HEK293 (cell line): Measurements from ENCODE around the gene UMAD1.

Experiments
- HIC1 ChIP-seq: fragments of 450-650 bp; formaldehyde crosslinking; IDR thresholded peaks from 2 replicates; pipeline ENCODE4 v1.5.1; 2016; ENCODE audit warnings: missing biosample characterization, missing genetic modification characterization
- OSR2 ChIP-seq: fragments of 450-650 bp; formaldehyde crosslinking; IDR thresholded peaks from 2 replicates; pipeline ENCODE4 v1.5.1; 2016; ENCODE audit warnings: missing biosample characterization, missing genetic modification characterization
- PRDM4 ChIP-seq: fragments of 450-650 bp; formaldehyde crosslinking; IDR thresholded peaks from 2 replicates; pipeline ENCODE4 v1.5.1; 2017; ENCODE audit warnings: missing biosample characterization, missing genetic modification characterization
- SCRT2 ChIP-seq: fragments of 450-650 bp; formaldehyde crosslinking; IDR thresholded peaks from 2 replicates; pipeline ENCODE4 v1.5.1; 2016; ENCODE audit warnings: missing biosample characterization, missing genetic modification characterization
- YY2 ChIP-seq: fragments of 450-650 bp; formaldehyde crosslinking; IDR thresholded peaks from 2 replicates; pipeline ENCODE4 v1.5.1; 2016; ENCODE audit warnings: missing biosample characterization, missing genetic modification characterization
- ZBTB1 ChIP-seq: fragments of 450-650 bp; formaldehyde crosslinking; IDR thresholded peaks from 2 replicates; pipeline ENCODE4 v1.5.1; 2016; ENCODE audit warnings: missing biosample characterization, missing genetic modification characterization
- ZBTB20 ChIP-seq: fragments of 450-650 bp; formaldehyde crosslinking; IDR thresholded peaks from 2 replicates; pipeline ENCODE4 v1.5.1; 2016; ENCODE audit warnings: missing biosample characterization, missing genetic modification characterization
- ZBTB26 ChIP-seq: fragments of 450-650 bp; formaldehyde crosslinking; optimal IDR thresholded peaks from 2 replicates; pipeline ENCODE3; 2016; ENCODE audit warnings: missing biosample characterization, mild to moderate bottlenecking, missing genetic modification characterization
- ZBTB48 ChIP-seq: fragments of 450-650 bp; formaldehyde crosslinking; IDR thresholded peaks from 2 replicates; pipeline ENCODE4 v1.5.1; 2016; ENCODE audit warnings: missing biosample characterization, missing genetic modification characterization
- ZBTB7A ChIP-seq: fragments of 450-650 bp; formaldehyde crosslinking; IDR thresholded peaks from 2 replicates; pipeline ENCODE4 v1.5.1; 2016; ENCODE audit warnings: low read depth, missing biosample characterization, missing genetic modification characterization
- ZFP37 ChIP-seq: fragments of 450-650 bp; formaldehyde crosslinking; IDR thresholded peaks from 2 replicates; pipeline ENCODE4 v1.5.1; 2016; ENCODE audit warnings: missing biosample characterization, missing genetic modification characterization
- ZNF174 ChIP-seq: fragments of 450-650 bp; formaldehyde crosslinking; IDR thresholded peaks from 2 replicates; pipeline ENCODE4 v1.5.0; 2017; ENCODE audit warnings: missing biosample characterization, mild to moderate bottlenecking, missing genetic modification characterization
- ZNF175 ChIP-seq: fragments of 450-650 bp; formaldehyde crosslinking; IDR thresholded peaks from 2 replicates; pipeline ENCODE4 v1.5.1; 2016; ENCODE audit warnings: missing biosample characterization, missing genetic modification characterization
- ZNF223 ChIP-seq: fragments of 450-650 bp; formaldehyde crosslinking; IDR thresholded peaks from 2 replicates; pipeline ENCODE4 v1.5.1; 2016; ENCODE audit warnings: missing biosample characterization, missing genetic modification characterization
- ZNF324 ChIP-seq: fragments of 450-650 bp; formaldehyde crosslinking; IDR thresholded peaks from 2 replicates; pipeline ENCODE4 v1.5.1; 2016; ENCODE audit warnings: missing biosample characterization, missing genetic modification characterization
- ZNF398 ChIP-seq: fragments of 450-650 bp; formaldehyde crosslinking; IDR thresholded peaks from 2 replicates; pipeline ENCODE4 v1.5.1; 2017; ENCODE audit warnings: missing biosample characterization, missing genetic modification characterization
- ZNF513 ChIP-seq: fragments of 450-650 bp; IDR thresholded peaks from 2 replicates; pipeline ENCODE4 v1.5.1; 2018; ENCODE audit warnings: missing biosample characterization, missing genetic modification characterization
- ZNF629 ChIP-seq: fragments of 450-650 bp; formaldehyde crosslinking; IDR thresholded peaks from 2 replicates; pipeline ENCODE4 v1.5.1; 2017; ENCODE audit warnings: missing biosample characterization, missing genetic modification characterization
- ZNF837 ChIP-seq: fragments of 450-650 bp; formaldehyde crosslinking; IDR thresholded peaks from 2 replicates; pipeline ENCODE4 v1.5.1; 2016; ENCODE audit warnings: missing biosample characterization, missing genetic modification characterization
- ZSCAN5A ChIP-seq: fragments of 450-650 bp; formaldehyde crosslinking; IDR thresholded peaks from 2 replicates; pipeline ENCODE4 v1.5.1; 2016; ENCODE audit warnings: missing biosample characterization, missing genetic modification characterization
- TF ChIP-seq, protein P1 (sequence below): fragments of 450-650 bp; formaldehyde crosslinking; IDR thresholded peaks from 2 replicates; pipeline ENCODE4 v1.5.1; 2016; ENCODE audit warnings: missing biosample characterization, missing genetic modification characterization
- TF ChIP-seq, protein P2 (sequence below): fragments of 450-650 bp; IDR thresholded peaks from 2 replicates; pipeline ENCODE4 v1.5.1; 2018; ENCODE audit warnings: missing biosample characterization, mild to moderate bottlenecking, missing genetic modification characterization

Gene UMAD1

GRCh38 chr7:7640221-7641128 lies at the start of gene UMAD1 (continued):
- TF ChIP-seq ZBTB26 (peak; percentile 44), ZFP37 (peak; percentile 49; the same call in 1 of the 2 replicates), ZSCAN5A (tag by site-specific recombination) (0 out of 2 replicates have a peak, but pooled peaks have one; percentile 44), ZBTB7A (tag by site-specific recombination) (no peak), ZNF513 (tag by site-specific recombination) (no peak), OSR2 (tag by site-specific recombination) (peak; percentile 13; the same call in 1 of the 2 replicates), ZNF398 (tag by site-specific recombination) (no peak), PRDM4 (tag by site-specific recombination) (peak; percentile 79), ZNF175 (tag by site-specific recombination) (no peak), ZBTB1 (tag by site-specific recombination) (0 out of 2 replicates have a peak, but pooled peaks have one; percentile 64), ZNF837 (tag by site-specific recombination) (no peak), HIC1 (tag by site-specific recombination) (peak; percentile 72; the same call in 1 of the 2 replicates), ZBTB48 (peak; percentile 35; the same call in 1 of the 2 replicates), ZBTB20 (tag by site-specific recombination) (peak; percentile 58; the same call in 1 of the 2 replicates), YY2 (tag by site-specific recombination) (peak; percentile 63; the same call in 1 of the 2 replicates), ZNF324 (tag by site-specific recombination) (peak; percentile 67; the same call in 1 of the 2 replicates), ZNF174 (no peak), ZNF223 (no peak), SCRT2 (peak; percentile 89), ZNF629 (peak; percentile 91)
- TF ChIP-seq, protein P1, sequence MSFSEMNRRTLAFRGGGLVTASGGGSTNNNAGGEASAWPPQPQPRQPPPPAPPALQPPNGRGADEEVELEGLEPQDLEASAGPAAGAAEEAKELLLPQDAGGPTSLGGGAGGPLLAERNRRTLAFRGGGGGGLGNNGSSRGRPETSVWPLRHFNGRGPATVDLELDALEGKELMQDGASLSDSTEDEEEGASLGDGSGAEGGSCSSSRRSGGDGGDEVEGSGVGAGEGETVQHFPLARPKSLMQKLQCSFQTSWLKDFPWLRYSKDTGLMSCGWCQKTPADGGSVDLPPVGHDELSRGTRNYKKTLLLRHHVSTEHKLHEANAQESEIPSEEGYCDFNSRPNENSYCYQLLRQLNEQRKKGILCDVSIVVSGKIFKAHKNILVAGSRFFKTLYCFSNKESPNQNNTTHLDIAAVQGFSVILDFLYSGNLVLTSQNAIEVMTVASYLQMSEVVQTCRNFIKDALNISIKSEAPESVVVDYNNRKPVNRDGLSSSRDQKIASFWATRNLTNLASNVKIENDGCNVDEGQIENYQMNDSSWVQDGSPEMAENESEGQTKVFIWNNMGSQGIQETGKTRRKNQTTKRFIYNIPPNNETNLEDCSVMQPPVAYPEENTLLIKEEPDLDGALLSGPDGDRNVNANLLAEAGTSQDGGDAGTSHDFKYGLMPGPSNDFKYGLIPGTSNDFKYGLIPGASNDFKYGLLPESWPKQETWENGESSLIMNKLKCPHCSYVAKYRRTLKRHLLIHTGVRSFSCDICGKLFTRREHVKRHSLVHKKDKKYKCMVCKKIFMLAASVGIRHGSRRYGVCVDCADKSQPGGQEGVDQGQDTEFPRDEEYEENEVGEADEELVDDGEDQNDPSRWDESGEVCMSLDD, result peak; percentile 77; the same call in 1 of the 2 replicates
- TF ChIP-seq, protein P2, sequence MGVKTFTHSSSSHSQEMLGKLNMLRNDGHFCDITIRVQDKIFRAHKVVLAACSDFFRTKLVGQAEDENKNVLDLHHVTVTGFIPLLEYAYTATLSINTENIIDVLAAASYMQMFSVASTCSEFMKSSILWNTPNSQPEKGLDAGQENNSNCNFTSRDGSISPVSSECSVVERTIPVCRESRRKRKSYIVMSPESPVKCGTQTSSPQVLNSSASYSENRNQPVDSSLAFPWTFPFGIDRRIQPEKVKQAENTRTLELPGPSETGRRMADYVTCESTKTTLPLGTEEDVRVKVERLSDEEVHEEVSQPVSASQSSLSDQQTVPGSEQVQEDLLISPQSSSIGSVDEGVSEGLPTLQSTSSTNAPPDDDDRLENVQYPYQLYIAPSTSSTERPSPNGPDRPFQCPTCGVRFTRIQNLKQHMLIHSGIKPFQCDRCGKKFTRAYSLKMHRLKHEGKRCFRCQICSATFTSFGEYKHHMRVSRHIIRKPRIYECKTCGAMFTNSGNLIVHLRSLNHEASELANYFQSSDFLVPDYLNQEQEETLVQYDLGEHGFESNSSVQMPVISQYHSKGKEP (tag by site-specific recombination), result no peak
